Measurements from ENCODE around the gene ZFP91.

The ZFP91 gene

DNA sequence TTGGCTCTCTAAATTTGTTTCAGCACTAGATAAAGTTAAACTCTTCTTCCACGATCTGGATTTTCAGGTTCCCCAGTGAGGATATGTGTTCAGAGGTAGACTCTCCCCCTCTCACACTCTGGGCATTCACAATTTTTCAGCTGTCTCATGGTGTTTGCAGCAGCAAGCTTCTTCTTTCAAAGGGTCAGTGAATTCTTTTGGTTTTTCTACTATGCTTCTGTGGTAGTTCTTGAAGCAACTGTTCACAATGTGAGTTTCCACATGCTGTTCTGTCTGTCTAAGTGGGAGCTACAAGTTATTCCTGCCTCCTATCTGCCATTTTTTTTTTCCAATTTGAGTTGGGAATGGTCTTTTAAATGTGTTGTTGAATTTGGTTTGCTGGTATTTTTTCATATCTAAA, 69.0 kb downstream of the ZFP91 start:
- Histone ChIP-seq H3K27ac (ENCODE audit: low read depth, low read length, severe bottlenecking) (no peak overlapping the region), H3K9me3 (ENCODE audit: control insufficient read depth, low read length) (peaks cover 10% of the 10 kb centered on the region), H3K36me3 (ENCODE audit: control insufficient read depth, insufficient read depth, low read length) (no peaks in the 10 kb centered on the region), H3K4me3 (ENCODE audit: extremely low read depth, insufficient read depth, low read length, poor library complexity, severe bottlenecking) (no peak overlapping the region), H3K4me1 (ENCODE audit: control insufficient read depth, insufficient read depth, low read length, poor library complexity, severe bottlenecking) (no peaks in the 10 kb centered on the region)
- WGBS, 2 experiments (ENCODE audit: insufficient coverage in 2 of 2): 67% methylated on average over 1 of the region's 1 CpG; no CpG with 5 or more reads in 1 of the 2 experiments

DNA sequence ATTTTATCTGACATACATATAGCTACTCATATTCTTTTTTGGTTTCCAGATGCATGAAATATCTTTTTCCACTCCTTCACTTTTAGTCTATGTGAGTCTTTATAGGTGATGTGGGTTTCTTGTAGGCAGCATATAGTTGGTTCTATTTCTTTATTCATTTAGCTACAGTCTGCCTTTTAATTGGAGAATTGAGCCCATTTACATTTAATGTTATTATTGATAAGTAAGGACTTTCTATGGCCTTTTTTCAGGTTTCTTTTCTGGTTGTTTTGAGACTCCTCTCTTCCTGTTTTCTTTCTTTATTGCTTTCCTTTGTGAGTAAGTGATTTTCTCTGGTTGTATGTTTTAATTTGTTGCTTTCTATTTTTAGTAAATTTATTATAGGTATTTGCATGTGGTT, 70.8 kb downstream of the ZFP91 start:
- Histone ChIP-seq H3K4me3 (ENCODE audit: extremely low read depth, insufficient read depth, low read length, poor library complexity, severe bottlenecking) (no peak overlapping the region), H3K36me3 (ENCODE audit: control insufficient read depth, insufficient read depth, low read length) (no peaks in the 10 kb centered on the region), H3K4me1 (ENCODE audit: control insufficient read depth, insufficient read depth, low read length, poor library complexity, severe bottlenecking) (no peaks in the 10 kb centered on the region), H3K9me3 (ENCODE audit: control insufficient read depth, low read length) (peaks cover 10% of the 10 kb centered on the region), H3K27ac (ENCODE audit: low read depth, low read length, severe bottlenecking) (no peak overlapping the region)

DNA sequence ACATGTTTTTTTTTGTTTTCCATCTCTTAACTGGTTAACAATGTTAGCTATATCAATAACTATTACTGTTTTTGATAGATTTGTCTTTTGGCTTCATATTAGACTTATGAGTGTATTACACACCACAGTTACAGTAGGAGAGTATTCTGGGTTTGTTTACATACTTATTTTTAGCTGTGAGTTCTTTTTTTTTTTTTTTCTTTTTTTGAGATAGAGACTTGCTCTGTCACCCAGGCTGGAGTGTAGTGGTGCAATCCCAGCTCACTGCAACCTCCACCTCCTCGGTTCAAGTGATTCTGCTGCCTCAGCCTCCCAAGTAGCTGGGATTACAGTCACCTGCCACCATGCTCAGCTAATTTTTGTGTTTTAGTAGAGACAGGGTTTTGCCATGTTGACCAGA, 71.6 kb downstream of the ZFP91 start:
- Histone ChIP-seq H3K27ac (ENCODE audit: low read depth, low read length, severe bottlenecking) (no peak overlapping the region), H3K4me1 (ENCODE audit: control insufficient read depth, insufficient read depth, low read length, poor library complexity, severe bottlenecking) (no peaks in the 10 kb centered on the region), H3K9me3 (ENCODE audit: control insufficient read depth, low read length) (peaks cover 6% of the 10 kb centered on the region), H3K36me3 (ENCODE audit: control insufficient read depth, insufficient read depth, low read length) (no peaks in the 10 kb centered on the region), H3K4me3 (ENCODE audit: extremely low read depth, insufficient read depth, low read length, poor library complexity, severe bottlenecking) (no peak overlapping the region)
- no CpG with 5 or more reads among the region's 1 CpG for WGBS, 2 experiments (ENCODE audit: insufficient coverage in 2 of 2)

DNA sequence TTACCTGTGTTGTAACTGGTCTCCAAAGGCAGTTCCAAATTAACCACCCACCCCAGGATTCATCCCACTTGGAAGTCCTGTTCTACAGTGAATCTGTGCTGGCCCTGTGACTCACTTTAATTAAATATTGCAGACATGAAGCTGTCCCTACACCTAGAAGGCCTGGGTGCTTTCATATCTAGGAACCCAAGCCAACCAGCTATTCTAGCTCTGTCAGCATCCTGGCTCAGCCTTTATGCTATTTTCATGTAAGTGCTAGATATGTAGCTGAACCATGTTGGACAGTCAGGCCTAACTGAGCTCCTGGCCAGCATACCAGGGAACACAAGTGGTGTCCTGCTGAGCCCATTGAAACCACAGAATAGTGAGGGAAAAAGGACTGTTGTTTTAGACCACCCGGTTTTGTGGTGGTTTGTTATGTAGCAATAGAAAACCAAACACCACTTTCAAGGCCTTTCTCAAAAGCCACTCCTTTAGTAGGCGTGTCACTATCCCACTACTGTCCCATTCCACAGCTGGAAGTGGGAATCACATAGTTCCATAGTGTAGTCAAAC, 73.9 kb downstream of the ZFP91 start:
- H3K4me1 ChIP-seq (ENCODE audit: control insufficient read depth, insufficient read depth, low read length, poor library complexity, severe bottlenecking): no peaks in the 10 kb centered on the region
- no peak overlapping the region for H3K27ac ChIP-seq (ENCODE audit: low read depth, low read length, severe bottlenecking)
- 83% methylated on average over 1 of the region's 2 CpGs; no CpG with 5 or more reads in 1 of the 2 experiments for WGBS, 2 experiments (ENCODE audit: insufficient coverage in 2 of 2)
- no peaks in the 10 kb centered on the region for H3K36me3 ChIP-seq (ENCODE audit: control insufficient read depth, insufficient read depth, low read length)
- H3K4me3 ChIP-seq (ENCODE audit: extremely low read depth, insufficient read depth, low read length, poor library complexity, severe bottlenecking): no peak overlapping the region
- H3K9me3 ChIP-seq (ENCODE audit: control insufficient read depth, low read length): no peaks in the 10 kb centered on the region

DNA sequence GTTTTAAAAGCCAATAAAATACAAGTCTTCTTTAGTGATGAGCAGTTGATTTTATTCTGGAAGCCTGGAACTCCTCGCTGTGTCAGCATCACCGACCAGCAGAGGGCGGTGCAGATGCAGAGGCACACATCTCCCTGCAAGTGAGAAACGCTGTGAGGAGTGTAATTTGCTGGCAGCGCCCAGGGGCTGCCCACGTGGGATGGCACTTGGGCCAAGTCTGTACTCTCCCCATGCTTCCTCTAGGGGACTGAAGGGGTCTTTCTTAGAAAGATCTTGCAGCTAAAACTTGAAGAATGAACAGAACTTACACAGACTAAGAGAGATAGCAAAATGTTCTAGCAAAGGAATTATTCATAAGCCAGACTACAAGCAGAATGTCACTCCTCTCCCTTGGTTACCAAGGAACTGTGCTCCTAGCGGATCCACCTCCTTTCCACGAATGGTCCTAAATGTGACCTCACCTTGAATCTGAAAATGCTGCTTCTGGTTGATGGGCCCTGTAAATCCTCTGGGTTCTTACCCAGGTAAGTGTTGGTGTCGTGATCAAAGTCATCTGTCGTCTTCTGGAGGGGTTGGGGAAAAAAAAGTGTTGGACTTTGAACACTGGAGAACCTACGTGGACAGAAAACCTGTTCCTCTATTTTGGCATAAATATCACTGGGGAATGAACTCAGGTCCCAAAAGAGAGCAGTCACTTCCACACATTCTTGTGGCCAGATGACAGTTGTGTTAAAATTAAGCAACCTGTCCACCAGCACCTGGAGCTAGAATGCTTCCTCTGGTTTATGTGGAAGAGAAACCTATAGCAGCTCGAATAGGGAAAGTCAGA, 75.4 kb downstream of the ZFP91 start:
- Histone ChIP-seq H3K4me3 (ENCODE audit: extremely low read depth, insufficient read depth, low read length, poor library complexity, severe bottlenecking) (no peak overlapping the region), H3K9me3 (ENCODE audit: control insufficient read depth, low read length) (no peaks in the 10 kb centered on the region), H3K27ac (ENCODE audit: low read depth, low read length, severe bottlenecking) (no peak overlapping the region), H3K4me1 (ENCODE audit: control insufficient read depth, insufficient read depth, low read length, poor library complexity, severe bottlenecking) (no peaks in the 10 kb centered on the region), H3K36me3 (ENCODE audit: control insufficient read depth, insufficient read depth, low read length) (no peaks in the 10 kb centered on the region)
- 40 to 41% methylated on average over 7 of the region's 12 CpGs for WGBS, 2 experiments (ENCODE audit: insufficient coverage in 2 of 2)

DNA sequence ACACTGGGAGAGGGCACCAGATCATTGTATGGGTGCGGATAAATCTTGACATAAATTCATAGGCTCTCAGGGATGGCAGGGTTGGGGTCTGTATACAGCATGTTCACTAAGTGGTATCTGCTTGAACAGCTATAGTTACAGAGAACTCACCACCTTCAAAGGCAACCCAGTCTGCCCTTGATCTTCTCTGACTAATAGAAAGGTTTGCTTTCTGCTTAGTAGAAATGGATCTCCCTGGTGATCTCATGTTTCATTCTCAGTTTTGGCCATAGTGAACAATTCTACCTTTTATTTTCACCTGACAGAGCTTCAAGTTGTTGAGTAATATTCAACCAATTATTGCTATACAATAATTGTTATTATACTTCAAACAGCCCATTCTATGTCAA, 76.0 kb downstream of the ZFP91 start:
- Histone ChIP-seq H3K4me1 (ENCODE audit: control insufficient read depth, insufficient read depth, low read length, poor library complexity, severe bottlenecking) (no peaks in the 10 kb centered on the region), H3K27ac (ENCODE audit: low read depth, low read length, severe bottlenecking) (no peak overlapping the region)
- no CpG with 5 or more reads among the region's 1 CpG for WGBS, 2 experiments (ENCODE audit: insufficient coverage in 2 of 2)

DNA sequence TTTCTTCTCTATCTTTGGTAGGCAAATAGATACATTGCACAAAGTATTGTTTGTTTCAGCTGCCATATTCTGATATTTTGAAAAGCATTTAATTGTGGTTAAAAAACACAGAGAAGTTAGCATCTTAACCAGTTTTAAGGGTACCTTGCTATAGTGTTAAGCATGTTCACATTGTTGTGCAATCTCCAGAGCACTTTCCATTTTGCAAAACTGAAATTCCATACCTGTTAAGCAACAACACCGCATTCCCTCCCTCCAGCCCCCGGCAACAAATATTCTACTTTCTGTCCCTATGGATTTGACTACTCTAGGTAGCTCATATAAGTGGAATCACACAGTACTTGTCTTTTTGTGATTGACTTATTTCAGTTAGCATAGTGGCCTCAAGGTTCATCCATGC, 77.5 kb downstream of the ZFP91 start:
- no peaks in the 10 kb centered on the region for H3K9me3 ChIP-seq (ENCODE audit: control insufficient read depth, low read length)
- 67 to 80% methylated on average over 1 to 2 of the region's 2 CpGs for WGBS, 2 experiments (ENCODE audit: insufficient coverage in 2 of 2)
- no peak overlapping the region for H3K27ac ChIP-seq (ENCODE audit: low read depth, low read length, severe bottlenecking)
- no peaks in the 10 kb centered on the region for H3K36me3 ChIP-seq (ENCODE audit: control insufficient read depth, insufficient read depth, low read length)
- H3K4me1 ChIP-seq (ENCODE audit: control insufficient read depth, insufficient read depth, low read length, poor library complexity, severe bottlenecking): no peaks in the 10 kb centered on the region
- no peak overlapping the region for H3K4me3 ChIP-seq (ENCODE audit: extremely low read depth, insufficient read depth, low read length, poor library complexity, severe bottlenecking)

More for the DNA sequence above, 76.0 kb downstream of the ZFP91 start:
- Histone ChIP-seq H3K4me3 (ENCODE audit: extremely low read depth, insufficient read depth, low read length, poor library complexity, severe bottlenecking) (no peak overlapping the region), H3K36me3 (ENCODE audit: control insufficient read depth, insufficient read depth, low read length) (no peaks in the 10 kb centered on the region), H3K9me3 (ENCODE audit: control insufficient read depth, low read length) (no peaks in the 10 kb centered on the region)

DNA sequence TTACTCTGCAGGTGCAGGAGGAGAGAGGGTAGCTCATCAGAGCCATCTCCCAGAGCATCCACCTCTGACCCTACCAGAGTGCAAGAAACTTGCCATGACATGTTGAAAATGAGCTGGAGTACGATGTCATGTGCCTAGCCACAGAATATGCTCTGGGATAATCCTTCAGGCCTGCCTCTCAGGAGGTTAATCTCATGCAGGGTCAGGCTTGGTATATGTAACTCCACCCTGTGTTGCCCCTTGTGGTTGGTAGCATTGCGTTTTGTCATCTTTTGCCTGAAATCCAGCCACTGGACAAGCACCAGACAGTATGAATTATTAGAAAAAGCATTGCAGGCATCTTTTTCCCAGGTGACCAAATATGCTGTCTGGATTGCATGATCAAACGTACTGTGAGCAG, 79.8 kb downstream of the ZFP91 start:
- Histone ChIP-seq H3K4me1 (ENCODE audit: control insufficient read depth, insufficient read depth, low read length, poor library complexity, severe bottlenecking) (no peaks in the 10 kb centered on the region), H3K4me3 (ENCODE audit: extremely low read depth, insufficient read depth, low read length, poor library complexity, severe bottlenecking) (no peak overlapping the region), H3K27ac (ENCODE audit: low read depth, low read length, severe bottlenecking) (no peak overlapping the region), H3K9me3 (ENCODE audit: control insufficient read depth, low read length) (no peaks in the 10 kb centered on the region), H3K36me3 (ENCODE audit: control insufficient read depth, insufficient read depth, low read length) (no peaks in the 10 kb centered on the region)
- 68 to 80% methylated on average over 2 of the region's 3 CpGs for WGBS, 2 experiments (ENCODE audit: insufficient coverage in 2 of 2)

DNA sequence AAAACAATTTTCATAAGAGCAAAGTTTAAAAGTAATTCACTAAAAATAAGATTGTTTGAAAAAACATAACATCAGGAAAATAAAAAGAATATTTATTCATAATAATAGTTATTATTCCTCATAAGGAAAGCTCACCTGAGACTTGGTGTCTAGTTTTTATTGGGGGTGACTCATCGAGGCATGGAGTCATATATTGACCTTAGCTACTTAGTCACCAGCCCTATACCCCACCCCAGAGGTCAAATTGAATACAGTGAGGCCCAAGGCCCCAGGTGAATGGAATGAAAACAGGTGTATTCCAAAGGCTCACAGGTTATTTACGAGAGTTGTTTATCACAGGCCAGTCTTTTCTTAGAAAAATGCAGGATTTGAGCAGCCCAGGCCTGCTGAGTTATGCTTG, 80.5 kb downstream of the ZFP91 start:
- 67 to 73% methylated on average over 1 of the region's 2 CpGs for WGBS, 2 experiments (ENCODE audit: insufficient coverage in 2 of 2)
- Histone ChIP-seq H3K27ac (ENCODE audit: low read depth, low read length, severe bottlenecking) (no peak overlapping the region), H3K4me3 (ENCODE audit: extremely low read depth, insufficient read depth, low read length, poor library complexity, severe bottlenecking) (no peak overlapping the region), H3K36me3 (ENCODE audit: control insufficient read depth, insufficient read depth, low read length) (no peaks in the 10 kb centered on the region), H3K4me1 (ENCODE audit: control insufficient read depth, insufficient read depth, low read length, poor library complexity, severe bottlenecking) (no peaks in the 10 kb centered on the region), H3K9me3 (ENCODE audit: control insufficient read depth, low read length) (no peaks in the 10 kb centered on the region)

DNA sequence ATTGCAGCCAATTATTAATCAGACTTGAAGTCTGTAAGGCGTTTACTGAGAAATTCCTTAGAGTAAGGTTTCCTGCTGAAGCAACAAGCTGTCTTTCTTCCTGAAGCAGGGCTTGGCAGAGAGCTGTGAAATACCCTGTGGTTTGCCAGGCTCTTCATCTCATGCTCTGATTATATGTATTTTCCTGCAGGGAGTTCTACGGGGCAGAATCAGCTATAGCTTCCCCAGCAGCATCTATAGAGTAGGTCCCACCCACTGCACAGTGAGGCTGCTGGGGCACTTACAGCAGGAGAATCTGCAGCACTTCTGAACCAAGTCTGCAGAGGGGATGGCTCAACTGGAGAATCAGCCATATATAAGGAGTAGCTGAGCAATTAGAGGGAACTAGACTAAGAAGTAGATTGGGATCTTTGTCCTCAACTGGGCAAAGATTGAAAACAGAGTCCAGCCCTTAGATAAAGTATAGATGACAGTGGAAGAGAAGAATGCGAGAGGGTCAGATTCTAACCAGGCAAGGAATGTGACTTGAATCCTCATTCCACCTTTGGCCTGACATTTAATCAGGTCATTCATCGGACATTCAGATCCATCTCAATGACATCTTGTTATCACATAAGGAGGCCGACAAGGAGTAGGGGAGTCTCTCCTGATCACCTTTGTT, 81.2 kb downstream of the ZFP91 start:
- Histone ChIP-seq H3K27ac (ENCODE audit: low read depth, low read length, severe bottlenecking) (no peak overlapping the region), H3K9me3 (ENCODE audit: control insufficient read depth, low read length) (no peaks in the 10 kb centered on the region), H3K4me1 (ENCODE audit: control insufficient read depth, insufficient read depth, low read length, poor library complexity, severe bottlenecking) (no peaks in the 10 kb centered on the region), H3K36me3 (ENCODE audit: control insufficient read depth, insufficient read depth, low read length) (no peaks in the 10 kb centered on the region), H3K4me3 (ENCODE audit: extremely low read depth, insufficient read depth, low read length, poor library complexity, severe bottlenecking) (no peak overlapping the region)
- 78 to 100% methylated on average over 1 to 2 of the region's 5 CpGs for WGBS, 2 experiments (ENCODE audit: insufficient coverage in 2 of 2)

All from mesodermal cell (in vitro differentiated cells).